Mucosa of rectum (tissue), 2 donors: ENCODE results near the gene ZSWIM8.

Experiments
- H3K27ac ChIP-seq, 2 donors: one replicate each; pipeline ENCODE4 v1.7.0; 2013; ENCODE audit warnings: inconsistent platforms in 2 of 2, low read depth in 2 of 2, low read length in 2 of 2
- H3K27me3 ChIP-seq, 2 donors: one replicate each; pipeline ENCODE4 v1.7.0; 2013; ENCODE audit warnings: low read length in 2 of 2; ENCODE audit not compliant: control insufficient read depth in 2 of 2, insufficient read depth in 2 of 2
- H3K36me3 ChIP-seq, 2 donors: one replicate each; pipeline ENCODE4 v1.7.0; 2013; ENCODE audit warnings: low read length in 2 of 2; ENCODE audit not compliant: control insufficient read depth in 2 of 2, insufficient read depth in 2 of 2
- H3K4me1 ChIP-seq, 2 donors: one replicate each; pipeline ENCODE4 v1.7.0; 2013; ENCODE audit warnings: low read length in 2 of 2, mild to moderate bottlenecking in 1 of 2; ENCODE audit not compliant: control insufficient read depth in 2 of 2, insufficient read depth in 2 of 2
- H3K4me3 ChIP-seq, 2 donors: one replicate each; pipeline ENCODE4 v1.7.0; 2013; ENCODE audit warnings: low read length in 2 of 2
- H3K9ac ChIP-seq, 2 donors: one replicate each; pipeline ENCODE4 v1.7.0; 2013; ENCODE audit warnings: low read length in 2 of 2, low read depth in 1 of 2, mild to moderate bottlenecking in 1 of 2
- H3K9me3 ChIP-seq, 2 donors: one replicate each; pipeline ENCODE4 v1.7.0; 2013; ENCODE audit warnings: low read length in 2 of 2; ENCODE audit not compliant: control insufficient read depth in 2 of 2
- donor health status: healthy.
- donor health status: Normal muscosa, but diverticular disease.

Gene ZSWIM8

GRCh38 chr10:73813333-73813732 is 27.9 kb downstream of the ZSWIM8 start:
- no peak overlapping the region for H3K27ac ChIP-seq
- H3K36me3 ChIP-seq = peaks cover 31 to 41% of the 10 kb centered on the region in 2 donors

GRCh38 chr10:73814276-73814895 is 29.0 kb downstream of the ZSWIM8 start:
- no peaks in the 10 kb centered on the region for H3K9me3 ChIP-seq
- peaks cover 5 to 6% of the 10 kb centered on the region in 2 donors for H3K4me1 ChIP-seq
- H3K36me3 ChIP-seq = peaks cover 28 to 38% of the 10 kb centered on the region in 2 donors
- H3K27ac ChIP-seq = no peak overlapping the region
- no peaks in the 10 kb centered on the region for H3K27me3 ChIP-seq
- H3K9ac ChIP-seq = no peak overlapping the region
- no peak overlapping the region for H3K4me3 ChIP-seq

More at GRCh38 chr10:73813333-73813732, 27.9 kb downstream of the ZSWIM8 start:
- Histone ChIP-seq H3K4me1 (peaks cover 3 to 5% of the 10 kb centered on the region in 2 donors), H3K9me3 (no peaks in the 10 kb centered on the region), H3K4me3 (no peak overlapping the region), H3K9ac (no peak overlapping the region), H3K27me3 (no peaks in the 10 kb centered on the region)

GRCh38 chr10:73814896-73815718 is 29.7 kb downstream of the ZSWIM8 start:
- Histone ChIP-seq H3K27ac (no peak overlapping the region), H3K9ac (no peak overlapping the region), H3K4me1 (peaks cover 10 to 13% of the 10 kb centered on the region in 2 donors), H3K4me3 (no peak overlapping the region), H3K9me3 (no peaks in the 10 kb centered on the region), H3K36me3 (peaks cover 28 to 38% of the 10 kb centered on the region in 2 donors), H3K27me3 (no peaks in the 10 kb centered on the region)

GRCh38 chr10:73815719-73816030 is 30.3 kb downstream of the ZSWIM8 start:
- Histone ChIP-seq H3K27ac (no peak overlapping the region), H3K27me3 (no peaks in the 10 kb centered on the region), H3K4me1 (peaks cover 7 to 12% of the 10 kb centered on the region in 2 donors), H3K4me3 (no peak overlapping the region), H3K9ac (no peak overlapping the region), H3K9me3 (no peaks in the 10 kb centered on the region), H3K36me3 (peaks cover 28 to 38% of the 10 kb centered on the region in 2 donors)

GRCh38 chr10:73816917-73817729 is 31.7 kb downstream of the ZSWIM8 start:
- no peak overlapping the region for H3K9ac ChIP-seq
- H3K27ac ChIP-seq = peak overlapping the region in 1 of 2 donors; percentile 9
- H3K36me3 ChIP-seq = peaks cover 28 to 38% of the 10 kb centered on the region in 2 donors
- no peaks in the 10 kb centered on the region for H3K9me3 ChIP-seq
- H3K4me3 ChIP-seq = no peak overlapping the region
- H3K27me3 ChIP-seq = no peaks in the 10 kb centered on the region
- H3K4me1 ChIP-seq = peaks cover 6 to 12% of the 10 kb centered on the region in 2 donors

- Histone ChIP-seq H3K27me3 (no peaks in the 10 kb centered on the region), H3K4me3 (no peak overlapping the region), H3K9me3 (no peaks in the 10 kb centered on the region), H3K4me1 (peaks cover 6 to 12% of the 10 kb centered on the region in 2 donors), H3K36me3 (peaks cover 25 to 41% of the 10 kb centered on the region in 2 donors), H3K9ac (no peak overlapping the region), H3K27ac (no peak overlapping the region)
Measured at GRCh38 chr10:73817826-73818225, 32.4 kb downstream of the ZSWIM8 start.

- Histone ChIP-seq H3K36me3 (peaks cover 20 to 43% of the 10 kb centered on the region in 2 donors), H3K27ac (no peak overlapping the region), H3K9me3 (no peaks in the 10 kb centered on the region), H3K27me3 (no peaks in the 10 kb centered on the region), H3K4me1 (peaks cover 6 to 12% of the 10 kb centered on the region in 2 donors), H3K4me3 (no peak overlapping the region), H3K9ac (no peak overlapping the region)
Measured at GRCh38 chr10:73818402-73818801, 33.0 kb downstream of the ZSWIM8 start.

GRCh38 chr10:73819081-73819480 is 33.7 kb downstream of the ZSWIM8 start:
- no peaks in the 10 kb centered on the region for H3K9me3 ChIP-seq
- peak overlapping the region in 1 of 2 donors; percentile 55 for H3K27ac ChIP-seq
- peak overlapping the region; percentile 14 to 60 for H3K9ac ChIP-seq
- H3K4me1 ChIP-seq = peaks cover 6 to 12% of the 10 kb centered on the region in 2 donors
- peaks cover 24 to 43% of the 10 kb centered on the region in 2 donors for H3K36me3 ChIP-seq
- no peaks in the 10 kb centered on the region for H3K27me3 ChIP-seq
- H3K4me3 ChIP-seq = no peak overlapping the region

- peak overlapping the region; percentile 17 to 55 for H3K27ac ChIP-seq
- peak overlapping the region; percentile 14 to 60 for H3K9ac ChIP-seq
- peaks cover 6 to 12% of the 10 kb centered on the region in 2 donors for H3K4me1 ChIP-seq
- H3K36me3 ChIP-seq = peaks cover 25 to 44% of the 10 kb centered on the region in 2 donors
- no peaks in the 10 kb centered on the region for H3K27me3 ChIP-seq
- peak overlapping the region in 1 of 2 donors; percentile 39 for H3K4me3 ChIP-seq
- H3K9me3 ChIP-seq = no peaks in the 10 kb centered on the region
Measured at GRCh38 chr10:73819513-73820093, 34.2 kb downstream of the ZSWIM8 start.
